Measurements from ENCODE around the gene MAGEA1. TPM values are rescaled to one million over a fixed set of nuclear protein-coding genes. Genes with fewer than 3 reads are reported as not detected.

MAGEA1 gene
- total RNA-seq: not detected in 2 replicates

DNA sequence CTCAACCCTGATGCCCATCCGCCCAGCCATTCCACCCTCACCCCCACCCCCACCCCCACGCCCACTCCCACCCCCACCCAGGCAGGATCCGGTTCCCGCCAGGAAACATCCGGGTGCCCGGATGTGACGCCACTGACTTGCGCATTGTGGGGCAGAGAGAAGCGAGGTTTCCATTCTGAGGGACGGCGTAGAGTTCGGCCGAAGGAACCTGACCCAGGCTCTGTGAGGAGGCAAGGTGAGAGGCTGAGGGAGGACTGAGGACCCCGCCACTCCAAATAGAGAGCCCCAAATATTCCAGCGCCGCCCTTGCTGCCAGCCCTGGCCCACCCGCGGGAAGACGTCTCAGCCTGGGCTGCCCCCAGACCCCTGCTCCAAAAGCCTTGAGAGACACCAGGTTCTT is at the start of gene MAGEA1:
MAGEA1 (plus strand) TSS at position 154 of the 400 bp plus-strand sequence. CDS start 3,106 bp downstream, outside the sequence.

Other genes starting within 250 kb of the MAGEA1 start
- gene PNMA5, start 185.2 kb upstream of the MAGEA1 start, total RNA-seq: not detected in 2 replicates
- 0.11 TPM in 1 of 2 replicates, not detected in the other for gene PNMA3, start 122.8 kb upstream of the MAGEA1 start, total RNA-seq
- gene PNMA6A, start 106.8 kb upstream of the MAGEA1 start, total RNA-seq: 0.54 and 0.65 TPM in 2 replicates
- not detected in 2 replicates for gene PNMA6F, start 142.5 kb downstream of the MAGEA1 start, total RNA-seq
- gene ZNF275, start 154.9 kb downstream of the MAGEA1 start, total RNA-seq: 10.2 and 10.7 TPM in 2 replicates
- gene PNMA6E, start 222.1 kb downstream of the MAGEA1 start, total RNA-seq: not detected in 2 replicates
- gene ZFP92, start 232.2 kb downstream of the MAGEA1 start, total RNA-seq: 0.13 and 0.22 TPM in 2 replicates